SK-N-SH treated with all-trans-retinoic acid at 6 μM for 48 hours (cell line): ENCODE results near the gene SNX27.

Source experiments
- ARNTL ChIP-seq: fragments of 450-650 bp; formaldehyde crosslinking; IDR thresholded peaks from 2 replicates; pipeline ENCODE4 v1.5.0; 2020; ENCODE audit warnings: low read depth, mild to moderate bottlenecking, moderate library complexity, borderline replicate concordance
- ISL1 ChIP-seq: fragments of 250-450 bp; sonication (Bioruptor Pico); IDR thresholded peaks from 2 replicates; pipeline ENCODE4 v2.1.2; 2022; ENCODE audit warnings: mild to moderate bottlenecking, moderate library complexity
- PPARA ChIP-seq: fragments of 250-450 bp; sonication (Bioruptor Pico); IDR thresholded peaks from 2 replicates; pipeline ENCODE4 v1.5.0; 2020; ENCODE audit warnings: mild to moderate bottlenecking, borderline replicate concordance
- RARB ChIP-seq: fragments of 250-450 bp; sonication (Bioruptor Pico); IDR thresholded peaks from 2 replicates; pipeline ENCODE4 v1.8.0; 2021; ENCODE audit warnings: mild to moderate bottlenecking, moderate library complexity
- TOX ChIP-seq: fragments of 250-450 bp; sonication (Bioruptor Pico); IDR thresholded peaks from 2 replicates; pipeline ENCODE4 v1.8.0; 2021; ENCODE audit warnings: mild to moderate bottlenecking, moderate library complexity, borderline replicate concordance
- ZNF565 ChIP-seq: fragments of 450-650 bp; formaldehyde crosslinking; conservative IDR thresholded peaks from 2 replicates; pipeline ENCODE4 v1.5.0; 2020; ENCODE audit warnings: low read depth, mild to moderate bottlenecking, moderate library complexity
- ZNF8 ChIP-seq: fragments of 450-650 bp; formaldehyde crosslinking; IDR thresholded peaks from 2 replicates; pipeline ENCODE4 v1.5.0; 2020; ENCODE audit warnings: mild to moderate bottlenecking, moderate library complexity
- TF ChIP-seq, protein P1 (sequence below): fragments of 250-450 bp; sonication (Bioruptor Pico); IDR thresholded peaks from 2 replicates; pipeline ENCODE4 v1.5.1; 2021; ENCODE audit warnings: mild to moderate bottlenecking, moderate library complexity
- TF ChIP-seq, protein P2 (sequence below): fragments of 250-450 bp; sonication (Bioruptor Pico); IDR thresholded peaks from 2 replicates; pipeline ENCODE4 v1.8.0; 2020; ENCODE audit warnings: mild to moderate bottlenecking, moderate library complexity, borderline replicate concordance

- TF ChIP-seq TOX (CRISPR knock-in tag) (no peak), ZNF8 (no peak), RARB (CRISPR knock-in tag) (no peak), ARNTL (CRISPR knock-in tag) (no peak), ISL1 (CRISPR knock-in tag) (no peak), ZNF565 (CRISPR knock-in tag) (no peak), PPARA (CRISPR knock-in tag) (no peak)
- TF ChIP-seq, protein P1, sequence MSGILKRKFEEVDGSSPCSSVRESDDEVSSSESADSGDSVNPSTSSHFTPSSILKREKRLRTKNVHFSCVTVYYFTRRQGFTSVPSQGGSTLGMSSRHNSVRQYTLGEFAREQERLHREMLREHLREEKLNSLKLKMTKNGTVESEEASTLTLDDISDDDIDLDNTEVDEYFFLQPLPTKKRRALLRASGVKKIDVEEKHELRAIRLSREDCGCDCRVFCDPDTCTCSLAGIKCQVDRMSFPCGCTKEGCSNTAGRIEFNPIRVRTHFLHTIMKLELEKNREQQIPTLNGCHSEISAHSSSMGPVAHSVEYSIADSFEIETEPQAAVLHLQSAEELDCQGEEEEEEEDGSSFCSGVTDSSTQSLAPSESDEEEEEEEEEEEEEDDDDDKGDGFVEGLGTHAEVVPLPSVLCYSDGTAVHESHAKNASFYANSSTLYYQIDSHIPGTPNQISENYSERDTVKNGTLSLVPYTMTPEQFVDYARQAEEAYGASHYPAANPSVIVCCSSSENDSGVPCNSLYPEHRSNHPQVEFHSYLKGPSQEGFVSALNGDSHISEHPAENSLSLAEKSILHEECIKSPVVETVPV (CRISPR knock-in tag): no peak
- TF ChIP-seq, protein P2, sequence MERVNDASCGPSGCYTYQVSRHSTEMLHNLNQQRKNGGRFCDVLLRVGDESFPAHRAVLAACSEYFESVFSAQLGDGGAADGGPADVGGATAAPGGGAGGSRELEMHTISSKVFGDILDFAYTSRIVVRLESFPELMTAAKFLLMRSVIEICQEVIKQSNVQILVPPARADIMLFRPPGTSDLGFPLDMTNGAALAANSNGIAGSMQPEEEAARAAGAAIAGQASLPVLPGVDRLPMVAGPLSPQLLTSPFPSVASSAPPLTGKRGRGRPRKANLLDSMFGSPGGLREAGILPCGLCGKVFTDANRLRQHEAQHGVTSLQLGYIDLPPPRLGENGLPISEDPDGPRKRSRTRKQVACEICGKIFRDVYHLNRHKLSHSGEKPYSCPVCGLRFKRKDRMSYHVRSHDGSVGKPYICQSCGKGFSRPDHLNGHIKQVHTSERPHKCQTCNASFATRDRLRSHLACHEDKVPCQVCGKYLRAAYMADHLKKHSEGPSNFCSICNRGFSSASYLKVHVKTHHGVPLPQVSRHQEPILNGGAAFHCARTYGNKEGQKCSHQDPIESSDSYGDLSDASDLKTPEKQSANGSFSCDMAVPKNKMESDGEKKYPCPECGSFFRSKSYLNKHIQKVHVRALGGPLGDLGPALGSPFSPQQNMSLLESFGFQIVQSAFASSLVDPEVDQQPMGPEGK: no peak
Measured at GRCh38 chr1:151714820-151715725, 103.2 kb downstream of the SNX27 start.
